ENCODE measurements around the gene METTL17. TPM values are rescaled to one million over a fixed set of nuclear protein-coding genes. Genes with fewer than 3 reads are reported as not detected.

METTL17 gene
- total and polyA plus RNA-seq, 2 of the 13 experiments (the other 11 are each of a cell fraction or from before 2014, with no cell fraction given), result 122 to 199 TPM

DNA sequence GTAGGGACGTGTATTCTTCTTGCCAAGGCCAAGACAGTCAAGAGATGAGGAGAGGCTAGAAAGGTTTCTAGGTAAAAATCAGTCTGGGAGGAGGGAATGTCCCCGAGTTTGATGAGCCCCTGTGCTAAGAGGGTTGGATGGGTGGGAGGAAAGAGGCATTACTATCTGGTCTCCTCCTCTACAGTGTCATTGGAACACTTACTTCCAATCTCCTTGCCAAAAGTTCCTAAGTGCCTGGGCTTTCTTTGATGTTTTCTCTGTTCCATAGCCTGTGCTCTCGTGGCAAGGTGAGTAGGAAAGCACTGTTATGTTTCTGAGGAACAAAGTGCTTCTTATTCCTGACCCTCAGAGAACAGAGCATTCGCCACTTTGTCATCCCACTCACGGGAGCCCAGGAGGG is 44.9 kb downstream of the METTL17 start, which contains the start of gene RNASE13 (continued):
- TF ChIP-seq MAF1 (CRISPR knock-in tag; IDR thresholded peaks at IDR 0.05; ENCODE audit: borderline replicate concordance), result no peak
- no peak for TF ChIP-seq NR1H2 (CRISPR knock-in tag; IDR thresholded peaks at IDR 0.05; ENCODE audit: borderline replicate concordance, low read depth)
- TF ChIP-seq GLI4 (CRISPR knock-in tag; IDR thresholded peaks at IDR 0.05; ENCODE audit: borderline replicate concordance), result no peak
- no peak for TF ChIP-seq ZSCAN20 (CRISPR knock-in tag; IDR thresholded peaks at IDR 0.05; ENCODE audit: borderline replicate concordance)
- TF ChIP-seq, protein P1, sequence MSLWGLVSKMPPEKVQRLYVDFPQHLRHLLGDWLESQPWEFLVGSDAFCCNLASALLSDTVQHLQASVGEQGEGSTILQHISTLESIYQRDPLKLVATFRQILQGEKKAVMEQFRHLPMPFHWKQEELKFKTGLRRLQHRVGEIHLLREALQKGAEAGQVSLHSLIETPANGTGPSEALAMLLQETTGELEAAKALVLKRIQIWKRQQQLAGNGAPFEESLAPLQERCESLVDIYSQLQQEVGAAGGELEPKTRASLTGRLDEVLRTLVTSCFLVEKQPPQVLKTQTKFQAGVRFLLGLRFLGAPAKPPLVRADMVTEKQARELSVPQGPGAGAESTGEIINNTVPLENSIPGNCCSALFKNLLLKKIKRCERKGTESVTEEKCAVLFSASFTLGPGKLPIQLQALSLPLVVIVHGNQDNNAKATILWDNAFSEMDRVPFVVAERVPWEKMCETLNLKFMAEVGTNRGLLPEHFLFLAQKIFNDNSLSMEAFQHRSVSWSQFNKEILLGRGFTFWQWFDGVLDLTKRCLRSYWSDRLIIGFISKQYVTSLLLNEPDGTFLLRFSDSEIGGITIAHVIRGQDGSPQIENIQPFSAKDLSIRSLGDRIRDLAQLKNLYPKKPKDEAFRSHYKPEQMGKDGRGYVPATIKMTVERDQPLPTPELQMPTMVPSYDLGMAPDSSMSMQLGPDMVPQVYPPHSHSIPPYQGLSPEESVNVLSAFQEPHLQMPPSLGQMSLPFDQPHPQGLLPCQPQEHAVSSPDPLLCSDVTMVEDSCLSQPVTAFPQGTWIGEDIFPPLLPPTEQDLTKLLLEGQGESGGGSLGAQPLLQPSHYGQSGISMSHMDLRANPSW (CRISPR knock-in tag; IDR thresholded peaks at IDR 0.05; ENCODE audit: borderline replicate concordance), result no peak
- TF ChIP-seq PLRG1 (conservative IDR thresholded peaks at IDR 0.05), result no peak
- TF ChIP-seq SAP130 (CRISPR knock-in tag; IDR thresholded peaks at IDR 0.05; ENCODE audit: low read depth), result no peak
- no peak for TF ChIP-seq XBP1 (CRISPR knock-in tag; IDR thresholded peaks at IDR 0.05)
- no peak for TF ChIP-seq ZNF772 (CRISPR knock-in tag; IDR thresholded peaks at IDR 0.05)

DNA sequence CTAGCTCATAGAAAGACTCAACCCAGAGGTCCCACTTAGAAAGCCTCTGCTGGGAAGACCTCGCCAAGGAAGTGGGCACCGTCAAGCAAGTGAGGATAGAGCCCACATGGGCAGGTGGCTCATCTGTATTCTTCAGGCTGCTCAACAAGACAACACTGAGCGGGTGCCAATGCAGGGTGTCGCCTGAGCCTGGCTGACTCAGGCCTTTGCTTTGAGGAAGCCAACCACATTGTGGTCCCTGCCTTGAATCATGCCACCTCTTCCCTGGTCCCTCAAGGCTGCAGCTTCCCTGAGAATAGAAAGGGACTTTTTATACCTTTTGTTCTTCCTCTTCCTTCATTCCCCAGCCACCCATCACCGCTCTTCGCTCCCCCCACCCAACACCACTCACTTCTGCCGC is 47.0 kb downstream of the METTL17 start:
- H2AFZ ChIP-seq (ENCODE audit: low read length), result no peak overlapping the region
- in situ Hi-C loops (cut with HindIII; ENCODE audit: extremely low pct_ligation_motif_present, low pct_unique_long_range_greater_than_20kb), result no loop called here
- CTCF ChIA-PET (ENCODE audit: low intra/inter-chr PET ratio, low total read pairs), result interaction anchor here (4.8 kb wide), 1 partner anchor 22 kb away, joined by 109 read pairs; no protein-coding TSS in a partner anchor
- FAIRE-seq (no peak), ATAC-seq (no peak), DNase-seq (ENCODE audit: low spot score) (no peak)
- POLR2A ChIA-PET, result interaction anchor here (1.4 kb wide), 1 partner anchor 8 kb away, joined by 3 read pairs; no protein-coding TSS in a partner anchor
- intact Hi-C loops (cut with micrococcal nuclease; ENCODE audit: unreplicated experiment), result no loop called here
- H3K9me3 ChIP-seq (ENCODE audit: low read length), result no peaks in the 10 kb centered on the region
- H3K27me3 ChIP-seq (ENCODE audit: control insufficient read depth in 1 of 2, insufficient read depth in 2 of 2, low read length in 2 of 2), result no peaks in the 10 kb centered on the region; a peak in 1 of 5 replicates
- no peak overlapping the region for H3K27ac ChIP-seq (ENCODE audit: extremely low read length, insufficient read depth, low read length)
- no peaks in the 10 kb centered on the region for H3K36me3 ChIP-seq (replicated peaks in 1 of 2; ENCODE audit: control insufficient read depth in 1 of 2, insufficient read depth in 2 of 2, low read length in 2 of 2)
- no peaks in the 10 kb centered on the region for H4K20me1 ChIP-seq (ENCODE audit: insufficient read depth, low read length)
- BruUV-seq (replicated peaks), result no TSS peak
- no peak overlapping the region for H3K4me2 ChIP-seq (ENCODE audit: low read depth, low read length)
- H3K79me2 ChIP-seq (ENCODE audit: insufficient read depth, low read length), result no peaks in the 10 kb centered on the region
- H3K9ac ChIP-seq (ENCODE audit: insufficient read depth, low read depth, low read length), result no peak overlapping the region
- peaks cover 49% of the 10 kb centered on the region for H3K4me1 ChIP-seq (ENCODE audit: insufficient read depth, low read length)
- H3K4me3 ChIP-seq (replicated peaks in 1 of 3; ENCODE audit: insufficient read depth in 1 of 3, low read depth in 2 of 3, low read length in 3 of 3), result no peak overlapping the region
- WGBS (ENCODE audit: low lambda C conversion rate), result 83% methylated on average over 6 of the region's 7 CpGs
- TF ChIP-seq ZSCAN31 (CRISPR knock-in tag; IDR thresholded peaks at IDR 0.05; ENCODE audit: low read depth) (no peak), KLF13 (CRISPR knock-in tag; IDR thresholded peaks at IDR 0.05) (no peak), SRSF4 (IDR thresholded peaks at IDR 0.05; ENCODE audit: low read depth, low read length, poor library complexity, severe bottlenecking) (no peak), MAFG (CRISPR knock-in tag; IDR thresholded peaks at IDR 0.05) (no peak), KLF11 (CRISPR knock-in tag; IDR thresholded peaks at IDR 0.05) (no peak), CREM (IDR thresholded peaks at IDR 0.05) (no peak), CREM (CRISPR knock-in tag; IDR thresholded peaks at IDR 0.05) (no peak), ZNF354B (CRISPR knock-in tag; IDR thresholded peaks at IDR 0.05) (no peak)
- TF ChIP-seq, protein P2, sequence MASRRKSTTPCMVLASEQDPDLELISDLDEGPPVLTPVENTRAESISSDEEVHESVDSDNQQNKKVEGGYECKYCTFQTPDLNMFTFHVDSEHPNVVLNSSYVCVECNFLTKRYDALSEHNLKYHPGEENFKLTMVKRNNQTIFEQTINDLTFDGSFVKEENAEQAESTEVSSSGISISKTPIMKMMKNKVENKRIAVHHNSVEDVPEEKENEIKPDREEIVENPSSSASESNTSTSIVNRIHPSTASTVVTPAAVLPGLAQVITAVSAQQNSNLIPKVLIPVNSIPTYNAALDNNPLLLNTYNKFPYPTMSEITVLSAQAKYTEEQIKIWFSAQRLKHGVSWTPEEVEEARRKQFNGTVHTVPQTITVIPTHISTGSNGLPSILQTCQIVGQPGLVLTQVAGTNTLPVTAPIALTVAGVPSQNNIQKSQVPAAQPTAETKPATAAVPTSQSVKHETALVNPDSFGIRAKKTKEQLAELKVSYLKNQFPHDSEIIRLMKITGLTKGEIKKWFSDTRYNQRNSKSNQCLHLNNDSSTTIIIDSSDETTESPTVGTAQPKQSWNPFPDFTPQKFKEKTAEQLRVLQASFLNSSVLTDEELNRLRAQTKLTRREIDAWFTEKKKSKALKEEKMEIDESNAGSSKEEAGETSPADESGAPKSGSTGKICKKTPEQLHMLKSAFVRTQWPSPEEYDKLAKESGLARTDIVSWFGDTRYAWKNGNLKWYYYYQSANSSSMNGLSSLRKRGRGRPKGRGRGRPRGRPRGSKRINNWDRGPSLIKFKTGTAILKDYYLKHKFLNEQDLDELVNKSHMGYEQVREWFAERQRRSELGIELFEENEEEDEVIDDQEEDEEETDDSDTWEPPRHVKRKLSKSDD (CRISPR knock-in tag; IDR thresholded peaks at IDR 0.05; ENCODE audit: low read depth), result no peak
- TF ChIP-seq, protein P3, sequence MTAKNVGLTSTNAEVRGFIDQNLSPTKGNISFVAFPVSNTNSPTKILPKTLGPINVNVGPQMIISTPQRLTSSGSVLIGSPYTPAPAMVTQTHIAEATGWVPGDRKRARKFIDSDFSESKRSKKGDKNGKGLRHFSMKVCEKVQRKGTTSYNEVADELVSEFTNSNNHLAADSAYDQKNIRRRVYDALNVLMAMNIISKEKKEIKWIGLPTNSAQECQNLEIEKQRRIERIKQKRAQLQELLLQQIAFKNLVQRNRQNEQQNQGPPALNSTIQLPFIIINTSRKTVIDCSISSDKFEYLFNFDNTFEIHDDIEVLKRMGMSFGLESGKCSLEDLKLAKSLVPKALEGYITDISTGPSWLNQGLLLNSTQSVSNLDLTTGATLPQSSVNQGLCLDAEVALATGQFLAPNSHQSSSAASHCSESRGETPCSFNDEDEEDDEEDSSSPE (CRISPR knock-in tag; IDR thresholded peaks at IDR 0.05), result no peak

Data from HepG2 (cell line).